Activated CD8-positive, alpha-beta memory T cell treated with anti-CD3 and anti-CD28 coated beads, Interleukin-2, amount 50 U/mL, for 1 hour (primary cell): ENCODE data around the gene GAPVD1.
"Not testable (repeated sequence)": the region's sequence is repeated elsewhere in the genome, so short reads cannot be mapped to it uniquely, and the experiment has no call there.

Experiments used
- DNase-seq: peaks from one replicate; pipeline ENCODE4 v3.0.0-alpha.2; 2020; ENCODE audit errors: extremely low read depth

The GAPVD1 gene

DNA sequence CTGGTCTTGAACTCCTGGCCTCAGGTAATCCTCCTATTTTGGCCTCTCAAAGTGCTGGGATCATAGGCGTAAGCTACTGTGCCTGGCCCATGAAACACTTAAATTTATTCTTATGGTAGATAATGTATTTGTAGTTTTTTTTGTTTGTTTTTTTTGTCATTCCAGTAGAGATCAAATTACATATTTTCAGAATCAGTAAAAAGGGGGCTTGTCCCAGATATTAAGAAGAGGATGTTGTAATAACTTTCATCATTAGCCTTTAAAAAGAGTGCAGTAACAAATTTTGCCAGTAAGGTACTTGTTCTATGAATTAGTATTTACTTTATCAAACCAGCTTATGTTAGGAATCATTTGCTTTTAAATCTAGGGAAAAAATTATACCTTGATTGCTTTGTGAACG lies 42.6 kb downstream of the GAPVD1 start:
- DNase-seq: no peak

GRCh38 chr9:125312411-125312810 lies 50.8 kb downstream of the GAPVD1 start:
- DNase-seq: no peak

DNA sequence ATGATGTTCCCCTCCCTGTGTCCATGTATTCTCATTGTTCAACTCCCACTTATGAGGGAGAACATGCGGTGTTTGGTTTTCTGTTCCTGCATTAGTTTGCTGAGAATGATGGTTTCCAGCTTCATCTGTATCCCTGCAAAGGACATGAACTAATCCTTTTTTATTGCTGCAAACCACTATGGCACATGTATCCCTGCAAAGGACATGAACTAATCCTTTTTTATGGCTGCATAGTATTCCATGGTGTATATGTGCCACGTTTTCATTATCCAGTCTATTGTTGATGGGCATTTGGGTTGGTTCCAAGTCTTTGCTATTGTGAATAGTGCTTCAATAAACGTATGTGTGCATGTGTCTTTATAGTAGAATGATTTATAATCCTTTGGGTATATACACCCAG lies 54.7 kb downstream of the GAPVD1 start:
- DNase-seq: not testable (repeated sequence)

- DNase-seq: no peak
These were observed 56.1 kb downstream of the GAPVD1 start for GRCh38 chr9:125317704-125318103.

GRCh38 chr9:125321496-125321895 lies 59.9 kb downstream of the GAPVD1 start:
- DNase-seq: no peak

DNA sequence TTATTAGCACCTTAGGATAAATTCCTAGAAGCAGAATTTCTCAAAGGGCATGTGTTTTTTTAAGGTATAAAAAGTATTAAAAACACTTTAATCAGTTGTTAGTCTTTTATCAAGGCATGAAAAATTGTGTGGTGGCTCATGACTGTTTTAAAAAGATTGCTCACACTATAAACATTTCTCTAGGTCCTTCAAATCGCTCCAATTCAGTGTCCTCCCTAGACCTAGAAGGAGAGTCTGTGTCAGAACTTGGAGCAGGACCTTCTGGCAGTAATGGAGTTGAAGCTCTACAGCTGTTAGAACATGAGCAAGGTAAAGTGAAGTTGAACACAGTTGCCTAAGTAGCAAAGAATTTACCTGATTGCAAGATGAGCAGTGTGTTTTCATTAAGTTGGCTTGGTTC lies 62.0 kb downstream of the GAPVD1 start:
- DNase-seq: no peak

DNA sequence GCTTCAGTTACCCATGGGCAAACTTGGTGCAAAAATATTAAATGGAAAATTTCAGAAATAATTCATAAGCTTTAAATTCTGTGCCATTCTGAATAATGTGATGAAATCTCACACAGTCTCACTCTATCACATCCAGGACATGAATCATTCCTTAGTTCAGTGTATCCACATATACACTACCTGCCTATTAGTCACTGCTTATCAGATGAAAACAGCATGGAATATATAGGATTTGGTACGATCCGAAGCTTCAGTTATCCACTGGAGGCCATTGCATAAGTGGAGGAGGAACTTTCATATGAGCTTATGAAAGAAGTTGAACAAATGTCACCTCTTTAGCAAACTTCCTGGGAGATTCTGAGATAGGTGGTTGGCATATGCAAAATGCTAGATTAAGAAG lies 64.2 kb downstream of the GAPVD1 start:
- no peak for DNase-seq

GRCh38 chr9:125329978-125330377 lies 68.4 kb downstream of the GAPVD1 start:
- DNase-seq: no peak

DNA sequence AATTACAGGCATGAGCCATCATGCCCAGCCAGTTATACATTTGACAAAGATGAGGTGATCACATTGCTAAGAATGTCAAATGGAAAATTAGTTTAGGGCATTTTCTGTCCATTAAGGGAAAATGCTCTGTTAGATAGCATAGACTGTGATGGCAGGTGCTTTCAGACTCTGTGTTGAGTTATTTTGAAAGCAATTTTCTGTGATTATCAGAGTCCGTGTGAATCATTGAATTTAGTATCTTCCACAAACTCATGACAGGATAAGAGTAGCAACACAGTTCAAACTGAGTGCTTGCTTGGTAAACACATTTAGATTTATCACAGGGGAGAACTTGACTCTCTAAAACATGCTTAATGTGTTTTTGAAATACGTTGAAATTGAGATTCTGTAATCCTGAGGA lies 69.0 kb downstream of the GAPVD1 start:
- no peak for DNase-seq

DNA sequence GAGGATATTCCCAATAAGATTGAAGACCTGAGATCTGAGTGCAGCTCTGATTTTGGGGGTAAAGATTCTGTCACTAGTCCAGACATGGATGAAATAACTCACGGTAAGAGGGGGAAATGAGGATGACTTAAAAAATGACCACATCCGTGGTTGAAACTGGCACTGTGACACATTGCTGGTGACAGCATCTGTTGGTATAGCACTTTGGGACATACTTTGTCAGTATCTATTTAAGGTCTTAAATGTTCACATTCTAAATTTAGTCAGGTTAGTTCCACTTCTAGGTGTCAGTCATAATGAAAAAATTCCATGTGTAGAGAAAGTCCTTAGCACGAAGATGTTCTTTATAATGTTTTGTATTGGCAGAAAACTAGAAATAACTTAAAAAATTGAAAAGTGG lies 70.9 kb downstream of the GAPVD1 start:
- DNase-seq: no peak

GRCh38 chr9:125337236-125337635 lies 75.6 kb downstream of the GAPVD1 start:
- no peak for DNase-seq

GRCh38 chr9:125338929-125339328 lies 77.3 kb downstream of the GAPVD1 start:
- DNase-seq: no peak

DNA sequence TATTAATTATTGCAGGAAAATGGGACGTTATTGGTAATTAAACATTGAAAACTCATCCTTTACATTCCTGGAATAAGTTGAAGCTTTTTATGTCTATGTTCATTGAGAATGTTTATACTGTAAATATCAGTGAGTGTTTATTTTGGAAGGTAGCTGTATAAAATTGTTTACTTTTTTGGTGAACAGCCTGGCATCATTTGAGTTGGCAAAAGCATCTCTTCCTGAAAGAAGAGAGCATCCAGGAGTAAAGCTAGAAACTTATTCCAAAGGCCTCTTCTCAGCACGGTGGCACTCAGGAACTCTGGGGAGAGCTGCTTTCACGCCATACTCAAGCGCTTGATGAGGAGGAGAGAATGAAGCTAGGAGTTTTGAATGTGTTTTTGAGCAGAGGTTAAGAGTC lies 79.9 kb downstream of the GAPVD1 start:
- DNase-seq: no peak

DNA sequence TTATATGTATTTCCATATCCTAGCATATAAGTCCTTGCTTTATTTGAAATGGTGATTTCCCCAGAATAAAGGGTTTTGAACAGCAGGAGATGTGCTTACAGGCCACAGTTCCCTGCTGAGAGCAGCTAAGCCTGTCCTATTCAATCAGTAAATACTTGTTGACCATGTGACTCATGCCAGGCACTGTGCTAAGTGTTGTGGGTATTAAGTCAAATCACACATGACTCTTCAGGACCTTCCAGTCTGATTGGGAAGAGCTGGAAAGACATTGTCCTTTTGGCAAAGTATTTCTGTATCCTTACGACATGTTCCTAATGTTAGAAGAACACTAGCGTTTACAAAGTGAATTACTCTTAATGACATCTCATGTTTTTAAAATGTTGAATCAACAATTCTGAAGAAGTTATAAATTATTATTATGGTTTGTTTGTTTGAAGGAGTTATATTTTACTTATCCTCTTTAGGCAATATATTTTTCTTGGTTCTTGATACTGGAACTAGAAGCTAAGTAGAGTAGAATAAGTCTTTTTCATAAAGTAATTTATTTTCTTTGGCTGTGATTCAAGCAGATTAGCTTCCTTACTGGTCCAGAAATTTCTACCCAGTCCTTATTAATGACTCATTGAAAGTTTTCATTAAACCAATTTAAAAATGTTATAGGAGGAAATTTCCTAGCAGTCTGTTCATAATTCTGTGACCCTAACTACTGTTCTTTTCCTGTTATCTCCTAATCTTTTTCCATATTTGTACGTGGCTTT lies 82.1 kb downstream of the GAPVD1 start:
- no peak for DNase-seq

GRCh38 chr9:125346080-125346732 lies 84.6 kb downstream of the GAPVD1 start:
- no peak for DNase-seq

DNA sequence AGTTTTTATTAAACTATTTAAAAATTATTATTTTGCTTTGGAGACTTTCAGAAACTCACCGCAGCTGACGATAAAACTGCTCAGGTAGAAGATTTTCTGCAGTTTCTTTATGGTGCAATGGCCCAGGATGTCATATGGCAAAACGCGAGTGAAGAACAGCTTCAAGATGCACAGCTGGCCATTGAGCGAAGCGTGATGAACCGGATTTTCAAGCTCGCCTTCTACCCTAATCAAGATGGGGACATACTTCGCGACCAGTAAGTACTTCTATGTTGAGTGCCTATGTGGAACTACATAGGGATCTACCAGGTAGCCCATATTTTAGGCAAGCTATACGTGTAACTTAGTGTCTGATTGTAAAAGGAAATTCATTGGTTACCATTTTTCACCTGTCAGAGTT lies 94.0 kb downstream of the GAPVD1 start:
- DNase-seq: no peak

DNA sequence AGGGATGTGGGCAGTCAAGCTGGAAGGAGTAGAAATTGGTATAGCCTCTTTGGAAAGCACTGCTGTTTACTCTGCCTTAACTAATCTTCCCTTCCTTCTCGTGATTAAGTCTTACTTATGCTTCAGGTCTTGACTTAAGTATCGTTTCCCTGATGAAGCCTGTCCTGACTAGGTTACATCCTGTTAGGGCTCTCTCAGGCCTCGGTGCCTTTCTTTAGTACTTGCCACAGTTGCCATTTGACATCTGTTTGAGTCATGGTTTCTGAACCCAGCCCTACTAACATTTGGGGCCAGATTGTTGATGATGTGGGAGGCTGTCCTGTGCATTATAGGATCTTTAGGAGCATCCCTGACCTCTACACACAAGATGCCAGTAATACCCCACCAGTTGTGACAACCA lies 94.4 kb downstream of the GAPVD1 start:
- no peak for DNase-seq

DNA sequence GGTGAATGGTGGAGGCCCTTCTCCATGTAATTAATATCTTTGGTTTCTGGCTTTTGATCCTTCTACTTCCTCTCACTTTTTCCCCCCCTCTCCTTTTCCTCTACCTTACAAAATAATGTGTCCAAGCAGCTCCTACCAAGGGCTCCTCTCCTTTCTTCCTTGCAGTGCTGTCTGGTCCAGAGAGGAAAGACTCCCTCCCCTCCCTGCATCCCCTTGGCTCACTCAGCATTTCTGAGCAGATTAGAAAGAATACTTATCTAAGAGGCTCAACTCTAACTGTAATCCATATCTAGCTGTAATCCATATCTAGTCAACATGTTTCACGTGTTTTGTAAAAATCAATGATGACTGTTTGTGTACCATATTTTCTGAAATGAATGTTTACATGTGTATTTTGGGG lies 97.4 kb downstream of the GAPVD1 start:
- no peak for DNase-seq

DNA sequence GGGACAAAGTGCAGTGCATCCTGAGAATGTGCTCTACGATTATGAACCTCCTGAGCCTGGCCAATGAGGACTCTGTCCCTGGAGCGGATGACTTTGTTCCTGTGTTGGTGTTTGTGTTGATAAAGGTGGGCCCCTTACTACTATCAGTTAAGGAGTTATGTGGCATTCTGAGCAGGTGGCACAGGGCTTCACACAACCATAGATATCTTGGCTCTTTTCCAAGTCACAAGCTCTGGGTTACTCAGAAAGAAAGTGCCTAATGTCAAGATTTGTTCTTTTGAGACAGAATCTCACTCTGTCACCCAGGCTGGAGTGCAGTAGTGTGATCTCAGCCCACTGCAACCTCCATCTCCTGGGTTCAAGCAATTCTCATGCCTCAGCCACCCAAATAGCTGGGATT lies 99.0 kb downstream of the GAPVD1 start:
- DNase-seq: no peak

- no peak for DNase-seq
These were observed 100.4 kb downstream of the GAPVD1 start for GRCh38 chr9:125361837-125362531.

DNA sequence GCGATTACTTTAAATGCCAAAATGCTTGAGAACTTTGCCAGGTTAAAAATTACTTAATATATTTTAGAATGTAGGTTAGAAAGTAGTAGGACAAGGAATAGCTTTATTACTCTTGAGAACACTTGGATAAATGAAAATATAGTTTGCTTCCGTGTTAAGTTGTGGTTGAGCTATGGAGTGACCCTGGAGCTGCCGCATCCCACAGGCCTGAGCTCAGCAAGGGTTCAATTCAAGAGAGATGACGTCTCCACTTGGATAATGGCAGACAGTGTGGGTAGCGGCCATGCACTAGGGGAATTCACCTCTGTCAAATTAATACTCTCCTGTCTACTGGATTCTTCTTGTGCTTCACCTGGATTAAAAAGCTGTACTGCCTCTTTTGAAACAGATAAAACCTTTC lies 105.0 kb downstream of the GAPVD1 start:
- DNase-seq: no peak

- no peak for DNase-seq
These were observed 109.2 kb downstream of the GAPVD1 start for GRCh38 chr9:125370786-125371185.
